Esophagus mucosa (tissue), 1 donor: ENCODE data around the gene SDR42E2. TPM values are rescaled to one million over a fixed set of nuclear protein-coding genes. Genes with fewer than 3 reads are reported as not detected.
"Not testable (repeated sequence)": the region's sequence is repeated elsewhere in the genome, so short reads cannot be mapped to it uniquely, and the experiment has no call there.

Source experiments
- ATAC-seq: fragments of 200-7000 bp; cut with Tn5 transposase; one replicate; pipeline ENCODE4 v1.9.1; 2020
- total RNA-seq: library from RNA; stranded (reverse); gene quantifications from one replicate; pipeline ENCODE4 v1.2.4, GENCODE V29; 2023
- donor health status: DM: yes; HTN: yes; CAD: no.

SDR42E2 gene
- total RNA-seq, 1 donor from 2014 or later, result not detected

GRCh38 chr16:22192261-22193062, 30.2 kb downstream of the SDR42E2 start:
- ATAC-seq, result no peak

- ATAC-seq, result no peak
These were observed 30.7 kb downstream of the SDR42E2 start for GRCh38 chr16:22193063-22193411.

GRCh38 chr16:22194707-22195444, 32.6 kb downstream of the SDR42E2 start:
- no peak for ATAC-seq

GRCh38 chr16:22195445-22195694, 33.1 kb downstream of the SDR42E2 start:
- no peak for ATAC-seq

- peak; percentile 28 for ATAC-seq
These were observed 33.6 kb downstream of the SDR42E2 start for GRCh38 chr16:22195695-22196558.

GRCh38 chr16:22196559-22197168, 34.4 kb downstream of the SDR42E2 start:
- ATAC-seq, result not testable (repeated sequence)

- peak; percentile 5 for ATAC-seq
These were observed 36.4 kb downstream of the SDR42E2 start for GRCh38 chr16:22198547-22199293.

GRCh38 chr16:22202261-22202637, 39.9 kb downstream of the SDR42E2 start:
- no peak for ATAC-seq

- ATAC-seq, result no peak
These were observed 40.8 kb downstream of the SDR42E2 start for GRCh38 chr16:22203091-22203490.

- no peak for ATAC-seq
These were observed 41.9 kb downstream of the SDR42E2 start for GRCh38 chr16:22204091-22204655.

GRCh38 chr16:22205577-22206012, 43.3 kb downstream of the SDR42E2 start:
- ATAC-seq, result no peak

- peak; percentile 87 for ATAC-seq
These were observed 43.9 kb downstream of the SDR42E2 start, which contains the start of gene EEF2K for GRCh38 chr16:22206013-22206841. TSS of gene EEF2K (plus strand) at chr16:22206278. CDS start at chr16:22225730, 19,452 bp downstream.

GRCh38 chr16:22206842-22207714, 44.8 kb downstream of the SDR42E2 start:
- peak; percentile 71 for ATAC-seq

GRCh38 chr16:22207715-22208360, 45.5 kb downstream of the SDR42E2 start:
- ATAC-seq, result no peak

- ATAC-seq, result no peak
These were observed 48.0 kb downstream of the SDR42E2 start for GRCh38 chr16:22210285-22210684.

GRCh38 chr16:22210854-22211253, 48.5 kb downstream of the SDR42E2 start:
- no peak for ATAC-seq

- no peak for ATAC-seq
These were observed 50.9 kb downstream of the SDR42E2 start for GRCh38 chr16:22213236-22213635.

GRCh38 chr16:22213801-22214200, 51.5 kb downstream of the SDR42E2 start:
- no peak for ATAC-seq

- ATAC-seq, result no peak
These were observed 52.1 kb downstream of the SDR42E2 start for GRCh38 chr16:22214402-22214801.
